ENCODE results near the gene ANKRD12. TPM values are rescaled to one million over a fixed set of nuclear protein-coding genes. Genes with fewer than 3 reads are reported as not detected.

ANKRD12 gene
- total and polyA plus RNA-seq, 2 of the 4 experiments (the other 2 are of a cell fraction) = 2.6 to 12.9 TPM

DNA sequence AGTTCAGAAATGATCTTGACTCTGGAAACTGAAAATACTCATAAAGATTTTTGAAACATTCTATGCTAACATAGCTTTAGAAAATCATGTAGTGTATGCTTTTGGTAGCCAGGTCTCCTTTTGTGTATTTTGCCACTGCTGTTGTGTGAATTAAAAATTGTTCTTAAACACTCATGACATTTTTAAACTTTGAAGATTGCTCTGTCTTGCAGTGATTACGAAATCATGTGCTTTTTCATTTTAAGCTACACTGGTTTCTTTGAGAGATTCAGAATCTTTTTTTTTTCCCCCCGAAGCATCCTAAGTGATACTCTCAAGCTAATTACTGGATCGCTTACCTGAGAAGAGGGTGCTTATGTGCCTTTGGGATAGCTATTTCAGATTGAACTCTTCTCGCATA is 60.0 kb downstream of the ANKRD12 start:
- H3K4me3 ChIP-seq (ENCODE audit: insufficient read depth, low read depth, low read length) = no peak overlapping the region
- H3K4me1 ChIP-seq (ENCODE audit: control insufficient read depth, insufficient read depth, low read length) = no peaks in the 10 kb centered on the region
- no peaks in the 10 kb centered on the region for H3K27me3 ChIP-seq (ENCODE audit: control insufficient read depth, insufficient read depth, low read length)
- peaks cover 24 to 31% of the 10 kb centered on the region in 2 experiments for H3K79me1 ChIP-seq (ENCODE audit: low read depth in 1 of 2, low read length in 2 of 2)
- H3K18ac ChIP-seq (ENCODE audit: low read depth, low read length) = no peak overlapping the region
- H2BK120ac ChIP-seq (ENCODE audit: low read depth, low read length) = no peak overlapping the region
- TF ChIP-seq CEBPB (IDR thresholded peaks at IDR 0.05; ENCODE audit: low read depth, low read length) = peak; percentile 89
- TF ChIP-seq RFX5 (IDR thresholded peaks at IDR 0.05; ENCODE audit: low read depth, low read length) = no peak
- dilution Hi-C loops (cut with HindIII; ENCODE audit: low sequenced_read_pairs, unreplicated experiment) = no loop called here
- peaks cover 3% of the 10 kb centered on the region for H3K9me1 ChIP-seq (ENCODE audit: insufficient read depth, low read length)
- H4K20me1 ChIP-seq (ENCODE audit: insufficient read depth, low read length) = no peaks in the 10 kb centered on the region; the same call in 1 of the 2 replicates
- H3K56ac ChIP-seq (ENCODE audit: extremely low read depth, insufficient read depth, low read length) = no peak overlapping the region
- BruUV-seq (replicated peaks) = no TSS peak
- ChIA-PET CTCF (interaction anchor here (1.6 kb wide), 1 partner anchor 49 kb away, joined by 3 read pairs; no protein-coding TSS in a partner anchor), POLR2A (ENCODE audit: unreplicated experiment) (no interaction called here)
- H3K9me3 ChIP-seq (ENCODE audit: control insufficient read depth, insufficient read depth, low read length) = no peaks in the 10 kb centered on the region
- no peak overlapping the region for H3K23ac ChIP-seq (ENCODE audit: low read depth, low read length)
- no peak overlapping the region for H3K4me2 ChIP-seq (ENCODE audit: low read depth, low read length)
- ATAC-seq (ENCODE audit: low read depth) (no peak), DNase-seq (no peak)
- intact Hi-C loops (cut with micrococcal nuclease) = no loop called here
- no peak overlapping the region for H3K4ac ChIP-seq (ENCODE audit: low read depth, low read length)
- no peak overlapping the region for H2BK5ac ChIP-seq (ENCODE audit: low read depth, low read length, poor library complexity, severe bottlenecking)
- no peak overlapping the region for H2AFZ ChIP-seq (replicated peaks; ENCODE audit: low read length, poor library complexity)
- H3K27ac ChIP-seq (ENCODE audit: insufficient read depth, low read length) = no peak overlapping the region
- no CpG with 5 or more reads among the region's 4 CpGs for WGBS, 2 experiments (ENCODE audit: extremely low coverage in 2 of 2, insufficient read length in 1 of 2)
- in situ Hi-C loops (cut with MboI; ENCODE audit: low sequenced_read_pairs) = no loop called here
- no peak overlapping the region for H2AK9ac ChIP-seq (replicated peaks; ENCODE audit: low read depth, low read length, poor library complexity)
- H2BK20ac ChIP-seq (ENCODE audit: low read depth, low read length) = no peak overlapping the region
- H2BK15ac ChIP-seq (ENCODE audit: low read depth, low read length) = no peak overlapping the region
- no peak overlapping the region for H4K91ac ChIP-seq (ENCODE audit: insufficient read depth, low read depth, low read length)
- no peak overlapping the region for H2AK5ac ChIP-seq (ENCODE audit: low read depth, low read length)
- no peak overlapping the region for H4K5ac ChIP-seq (ENCODE audit: low read depth, low read length)
- peaks cover 7% of the 10 kb centered on the region; the same call in 1 of the 2 replicates for H3K36me3 ChIP-seq (ENCODE audit: control insufficient read depth, insufficient read depth, low read length)
- H4K8ac ChIP-seq (ENCODE audit: low read depth in 2 of 2, low read length in 2 of 2) = no peak overlapping the region
- H3K9ac ChIP-seq (ENCODE audit: low read depth, low read length) = no peak overlapping the region
- no peak overlapping the region for H3K14ac ChIP-seq (replicated peaks; ENCODE audit: low read depth, low read length)
